NAMALWA (cell line): ENCODE data around the gene GYPB.
"Not testable (repeated sequence)": the region's sequence is repeated elsewhere in the genome, so short reads cannot be mapped to it uniquely, and the experiment has no call there.

Source experiments
- DNase-seq: peaks from one replicate; pipeline ENCODE4 v3.0.0-alpha.2; 2015; ENCODE audit warnings: low spot score

The GYPB gene

GRCh38 chr4:144008602-144009001 is 10.6 kb downstream of the GYPB start:
- DNase-seq = not testable (repeated sequence)

- not testable (repeated sequence) for DNase-seq
Observed at GRCh38 chr4:144007960-144008359, 11.2 kb downstream of the GYPB start.

- not testable (repeated sequence) for DNase-seq
Observed at GRCh38 chr4:144006200-144006803, 12.9 kb downstream of the GYPB start.

DNA sequence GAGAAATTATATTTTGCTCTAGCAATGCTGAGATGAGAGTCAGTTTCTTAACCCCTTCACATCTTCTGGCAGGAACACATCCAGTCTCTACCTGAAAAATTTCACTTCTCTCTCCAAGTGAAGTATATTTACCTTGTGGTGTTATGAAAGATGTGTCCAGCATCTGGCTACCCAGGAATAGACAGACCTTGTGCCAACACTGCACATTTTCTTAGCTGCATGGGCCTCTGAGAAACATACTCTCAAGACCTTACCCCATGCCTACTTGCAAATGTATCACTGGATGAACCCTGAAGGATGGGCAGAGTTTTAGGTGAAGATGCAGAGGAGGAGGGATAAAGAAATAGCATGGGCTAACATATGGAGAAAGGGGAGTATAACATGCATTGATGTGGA is 13.6 kb downstream of the GYPB start:
- not testable (repeated sequence) for DNase-seq

- DNase-seq = not testable (repeated sequence)
Observed at GRCh38 chr4:144004868-144005557, 14.2 kb downstream of the GYPB start.

DNA sequence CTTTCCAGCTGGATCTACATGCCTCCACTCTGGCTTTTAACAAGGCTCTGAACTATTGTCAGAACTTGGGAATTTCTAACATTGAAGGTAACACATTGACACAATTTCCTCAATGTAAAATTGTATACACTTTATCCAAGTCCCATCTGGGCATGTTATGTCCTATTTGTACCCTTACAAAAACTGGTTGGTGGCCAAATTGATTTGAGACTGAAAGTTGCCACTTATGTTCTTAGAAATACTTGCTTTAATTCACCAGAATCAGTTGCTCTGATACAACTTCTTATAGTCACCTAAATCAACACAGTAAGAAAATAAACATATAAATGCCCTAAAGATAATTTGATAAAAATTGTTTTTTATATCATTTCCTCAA is 15.3 kb downstream of the GYPB start:
- DNase-seq = not testable (repeated sequence)

GRCh38 chr4:144003205-144003889 is 15.8 kb downstream of the GYPB start:
- DNase-seq = not testable (repeated sequence)

GRCh38 chr4:144000331-144000995 is 18.7 kb downstream of the GYPB start:
- DNase-seq = not testable (repeated sequence)

- DNase-seq = not testable (repeated sequence)
Observed at GRCh38 chr4:143996193-143996592, 23.0 kb downstream of the GYPB start.

GRCh38 chr4:143991761-143992160 is 27.4 kb downstream of the GYPB start:
- not testable (repeated sequence) for DNase-seq

DNA sequence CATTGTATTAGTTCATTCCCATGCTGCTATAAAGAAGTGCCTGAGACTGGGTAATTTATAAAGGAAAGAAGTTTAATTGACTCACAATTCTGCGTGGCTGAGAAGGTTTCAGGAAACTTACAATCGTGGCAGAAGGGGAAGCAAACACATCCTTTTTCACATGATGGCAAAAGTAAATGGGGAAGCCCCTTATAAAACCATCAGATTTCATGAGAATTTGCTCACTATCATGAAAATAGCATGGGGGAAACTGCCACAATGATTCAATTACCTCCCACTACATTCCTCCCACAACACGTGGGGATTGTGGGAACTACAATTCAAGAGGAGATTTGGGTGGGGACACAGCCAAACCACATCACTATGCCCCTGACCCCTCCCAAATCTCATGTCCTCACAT is 28.5 kb downstream of the GYPB start:
- DNase-seq = not testable (repeated sequence)

DNA sequence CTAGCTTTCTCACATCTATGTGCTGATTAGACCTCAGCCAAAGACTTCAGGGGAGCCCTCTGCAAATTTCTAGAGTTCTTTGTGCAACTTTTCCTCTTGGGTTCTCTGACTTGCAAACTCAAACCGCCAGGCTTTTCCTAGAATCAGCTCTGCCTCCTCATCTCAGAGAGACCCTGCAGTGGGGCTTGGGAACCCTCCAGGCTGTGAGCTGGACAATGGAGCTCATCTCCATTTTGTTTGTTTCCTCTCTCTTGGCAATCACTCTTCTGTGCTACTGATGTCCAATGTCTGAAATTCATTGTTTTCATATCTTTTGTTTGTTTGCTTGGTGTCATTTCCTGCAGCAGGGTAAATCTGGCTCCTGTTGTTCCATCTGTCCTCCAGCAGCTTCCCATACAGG is 33.0 kb downstream of the GYPB start:
- no peak for DNase-seq

DNA sequence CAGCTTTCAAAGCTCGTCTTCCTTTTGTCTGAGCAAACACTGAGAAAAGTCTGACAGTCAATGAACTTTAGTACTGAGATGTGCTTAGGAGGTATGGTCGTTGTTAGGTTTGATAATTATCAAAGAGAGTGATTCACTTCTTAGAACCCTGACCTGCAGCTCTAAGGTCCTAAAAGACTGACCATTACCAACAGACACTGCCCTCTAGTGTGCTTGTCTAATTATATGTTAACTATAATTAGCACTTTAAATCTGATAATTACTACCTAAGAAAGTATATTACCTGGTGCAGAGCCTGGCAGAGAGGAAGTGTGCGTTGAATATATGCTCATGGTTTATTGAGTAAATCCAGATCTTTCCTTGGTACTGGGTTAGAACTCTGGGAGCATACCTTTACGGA is 38.4 kb downstream of the GYPB start:
- DNase-seq = peak; percentile 18

DNA sequence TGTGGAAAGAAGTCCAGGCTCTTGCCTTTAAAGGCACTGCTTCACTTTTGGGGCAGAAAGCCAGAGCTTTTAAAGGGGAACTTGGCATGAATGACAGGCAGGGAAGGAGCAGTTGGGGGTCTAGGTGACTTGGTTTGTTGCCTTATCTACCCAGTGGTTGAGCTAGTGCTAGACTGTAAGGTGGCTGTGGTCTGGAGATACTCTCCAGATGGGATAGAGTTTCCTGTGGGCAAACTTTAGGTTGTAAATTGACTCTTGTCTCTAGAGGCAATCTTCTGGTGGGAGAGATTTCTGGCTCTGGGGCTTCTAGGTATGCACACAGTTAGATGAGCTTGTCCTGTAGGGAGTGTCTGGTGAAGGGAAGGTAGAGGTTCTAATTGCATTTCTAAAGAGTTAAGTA is 43.7 kb downstream of the GYPB start:
- not testable (repeated sequence) for DNase-seq

DNA sequence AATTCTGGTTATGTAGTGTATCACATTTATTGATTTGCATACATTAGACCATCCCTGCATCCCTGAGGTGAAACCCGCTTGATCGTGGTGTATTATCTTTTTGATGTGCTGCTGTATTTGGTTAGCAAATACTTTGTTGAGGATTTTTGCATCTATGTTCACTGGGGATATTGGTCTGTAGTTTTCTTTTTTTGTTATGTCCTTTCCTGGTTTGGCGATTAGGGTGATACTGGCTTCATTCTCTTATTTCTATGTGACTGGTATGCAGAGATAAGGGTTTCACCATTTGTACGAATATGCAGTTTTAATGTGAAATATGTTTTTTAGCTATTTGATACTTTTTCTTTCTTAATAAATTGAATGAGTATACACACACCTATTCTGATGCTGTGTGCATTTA is 45.2 kb downstream of the GYPB start:
- DNase-seq = not testable (repeated sequence)

- DNase-seq = no peak
Observed at GRCh38 chr4:143961075-143961474, 58.1 kb downstream of the GYPB start.

DNA sequence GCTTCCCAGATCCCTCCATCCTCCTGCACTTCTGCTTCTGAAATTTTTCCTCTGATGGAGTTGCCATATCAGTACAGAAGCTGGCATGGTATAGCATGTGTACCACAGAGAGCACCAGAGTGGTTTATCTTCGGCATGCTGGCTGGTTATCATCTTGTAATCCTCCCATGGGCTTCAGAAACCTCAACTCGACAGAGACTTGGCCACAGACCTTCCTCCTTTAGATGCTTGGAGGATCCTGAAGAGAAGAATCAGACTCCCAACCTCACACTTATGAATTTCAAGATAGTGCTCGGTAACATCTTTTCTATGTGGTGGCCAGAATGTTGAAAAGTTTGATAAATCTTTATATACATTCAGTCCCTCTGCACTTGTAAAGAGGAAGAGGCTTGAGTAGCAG is 63.9 kb downstream of the GYPB start:
- DNase-seq = not testable (repeated sequence)

DNA sequence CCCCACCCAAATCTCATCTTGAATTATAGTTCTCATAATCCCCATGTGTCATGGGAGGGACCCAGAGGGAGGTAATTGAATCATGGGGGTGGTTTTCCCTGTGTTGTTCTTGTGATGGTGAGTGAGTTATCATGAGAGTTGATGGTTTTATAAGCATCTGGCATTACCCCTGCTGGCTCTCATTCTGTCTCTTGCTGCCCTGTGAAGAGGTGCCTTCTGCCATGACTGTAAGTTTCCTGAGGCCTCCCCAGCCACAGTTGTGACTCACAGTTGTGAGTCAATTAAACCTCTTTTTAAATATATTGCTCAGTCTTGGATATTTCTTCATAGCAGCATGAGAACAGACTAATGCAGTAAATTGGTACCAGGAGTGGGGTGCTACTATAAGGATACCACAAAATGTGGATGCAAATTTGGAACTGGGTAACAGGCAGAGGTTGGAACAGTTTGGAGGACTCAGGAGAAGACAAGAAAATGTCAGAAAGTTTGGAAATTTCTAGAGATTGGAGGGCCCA is 67.7 kb downstream of the GYPB start:
- not testable (repeated sequence) for DNase-seq

DNA sequence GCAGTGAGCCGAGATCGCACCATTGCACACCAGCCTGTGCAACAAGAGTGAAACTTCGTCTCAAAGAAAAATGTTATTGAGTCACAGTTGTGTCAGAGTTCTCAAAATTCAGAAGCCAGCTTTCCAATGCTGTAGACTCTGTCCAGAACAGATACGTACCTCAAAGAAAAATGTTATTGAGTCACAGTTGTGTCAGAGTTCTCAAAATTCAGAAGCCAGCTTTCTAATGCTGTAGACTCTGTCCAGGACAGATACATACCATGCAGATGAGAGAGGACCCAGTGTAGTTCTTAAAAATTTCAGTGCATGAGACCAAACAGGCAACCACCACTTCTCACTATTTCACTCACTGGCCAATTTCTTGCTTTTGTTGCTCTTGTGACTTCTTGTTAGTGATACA is 68.2 kb downstream of the GYPB start:
- DNase-seq = not testable (repeated sequence)

- not testable (repeated sequence) for DNase-seq
Observed at GRCh38 chr4:143950185-143950584, 69.0 kb downstream of the GYPB start.

- DNase-seq = not testable (repeated sequence)
Observed at GRCh38 chr4:143947493-143947892, 71.7 kb downstream of the GYPB start.
